HuH-7 (cell line): ENCODE data around the gene CCDC138.

Experiments
- DNase-seq: peaks from one replicate; pipeline ENCODE4 v3.0.0; 2011; ENCODE audit warnings: low spot score

Gene CCDC138

GRCh38 chr2:108918941-108919341 lies 132.4 kb downstream of the CCDC138 start:
- no peak for DNase-seq

GRCh38 chr2:108919571-108920373 lies 133.2 kb downstream of the CCDC138 start:
- DNase-seq: no peak

- no peak for DNase-seq
These were observed 134.1 kb downstream of the CCDC138 start for GRCh38 chr2:108920686-108921085.

GRCh38 chr2:108921096-108922030 lies 134.8 kb downstream of the CCDC138 start:
- no peak for DNase-seq

- no peak for DNase-seq
These were observed 135.8 kb downstream of the CCDC138 start for GRCh38 chr2:108922141-108922915.

GRCh38 chr2:108923019-108923700 lies 136.6 kb downstream of the CCDC138 start:
- no peak for DNase-seq

- no peak for DNase-seq
These were observed 137.4 kb downstream of the CCDC138 start for GRCh38 chr2:108923736-108924579.

GRCh38 chr2:108924580-108925251 lies 138.1 kb downstream of the CCDC138 start:
- no peak for DNase-seq

- no peak for DNase-seq
These were observed 138.7 kb downstream of the CCDC138 start for GRCh38 chr2:108925286-108925685.

- no peak for DNase-seq
These were observed 139.2 kb downstream of the CCDC138 start for GRCh38 chr2:108925735-108926134.
